AG09309 (cell line): ENCODE measurements around the gene NDNF.

Experiments used
- DNase-seq: peaks from one replicate; pipeline ENCODE4 v3.0.0-alpha.2; 2010; ENCODE audit warnings: low read depth
- H3K4me3 ChIP-seq: 2 replicates; pipeline ENCODE4 v1.5.1; 2011; ENCODE audit warnings: mild to moderate bottlenecking, low read depth, low read length, moderate library complexity; ENCODE audit not compliant: control insufficient read depth
- TF ChIP-seq, protein P1 (sequence below): IDR thresholded peaks from 2 replicates; pipeline ENCODE4 v1.5.1; 2011; ENCODE audit warnings: mild to moderate bottlenecking, low read depth, low read length, inconsistent platforms; ENCODE audit not compliant: insufficient read depth, control insufficient read depth; ENCODE audit errors: missing control alignments

NDNF gene

DNA sequence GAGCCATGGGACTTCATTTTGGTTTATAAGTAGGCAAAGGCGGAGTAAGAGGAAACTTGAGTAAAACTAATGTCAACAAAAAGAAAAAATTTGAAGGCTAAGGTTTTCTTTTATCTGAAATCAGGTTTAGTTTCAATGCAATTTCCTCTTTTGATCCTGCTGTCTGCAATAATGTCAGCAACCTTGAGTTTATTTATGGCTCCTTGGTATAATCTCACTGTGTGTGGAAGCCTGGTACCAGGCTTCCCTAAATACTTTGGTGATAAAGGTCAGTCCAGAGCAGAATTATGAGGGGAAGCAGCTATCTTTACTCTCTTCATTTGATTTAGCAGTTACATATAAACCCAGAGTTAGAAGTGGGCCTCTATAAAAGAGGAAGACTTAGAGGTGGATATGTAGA lies 57.8 kb downstream of the NDNF start:
- TF ChIP-seq, protein P1, sequence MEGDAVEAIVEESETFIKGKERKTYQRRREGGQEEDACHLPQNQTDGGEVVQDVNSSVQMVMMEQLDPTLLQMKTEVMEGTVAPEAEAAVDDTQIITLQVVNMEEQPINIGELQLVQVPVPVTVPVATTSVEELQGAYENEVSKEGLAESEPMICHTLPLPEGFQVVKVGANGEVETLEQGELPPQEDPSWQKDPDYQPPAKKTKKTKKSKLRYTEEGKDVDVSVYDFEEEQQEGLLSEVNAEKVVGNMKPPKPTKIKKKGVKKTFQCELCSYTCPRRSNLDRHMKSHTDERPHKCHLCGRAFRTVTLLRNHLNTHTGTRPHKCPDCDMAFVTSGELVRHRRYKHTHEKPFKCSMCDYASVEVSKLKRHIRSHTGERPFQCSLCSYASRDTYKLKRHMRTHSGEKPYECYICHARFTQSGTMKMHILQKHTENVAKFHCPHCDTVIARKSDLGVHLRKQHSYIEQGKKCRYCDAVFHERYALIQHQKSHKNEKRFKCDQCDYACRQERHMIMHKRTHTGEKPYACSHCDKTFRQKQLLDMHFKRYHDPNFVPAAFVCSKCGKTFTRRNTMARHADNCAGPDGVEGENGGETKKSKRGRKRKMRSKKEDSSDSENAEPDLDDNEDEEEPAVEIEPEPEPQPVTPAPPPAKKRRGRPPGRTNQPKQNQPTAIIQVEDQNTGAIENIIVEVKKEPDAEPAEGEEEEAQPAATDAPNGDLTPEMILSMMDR: no peak
- no peak for DNase-seq

GRCh38 chr4:121011780-121012340 lies 60.5 kb downstream of the NDNF start:
- H3K4me3 ChIP-seq: no peak overlapping the region
- TF ChIP-seq, protein P1: no peak

More for the DNA sequence above, 57.8 kb downstream of the NDNF start:
- H3K4me3 ChIP-seq: no peak overlapping the region

GRCh38 chr4:121011138-121011537 lies 61.2 kb downstream of the NDNF start:
- H3K4me3 ChIP-seq: no peak overlapping the region
- no peak for DNase-seq
- TF ChIP-seq, protein P1: no peak

More at GRCh38 chr4:121011780-121012340, 60.5 kb downstream of the NDNF start:
- DNase-seq: no peak

GRCh38 chr4:121009578-121010478 lies 62.5 kb downstream of the NDNF start:
- no peak for DNase-seq
- no peak overlapping the region for H3K4me3 ChIP-seq
- TF ChIP-seq, protein P1: no peak

GRCh38 chr4:121007660-121008059 lies 64.7 kb downstream of the NDNF start:
- no peak overlapping the region for H3K4me3 ChIP-seq
- no peak for DNase-seq
- TF ChIP-seq, protein P1: no peak

DNA sequence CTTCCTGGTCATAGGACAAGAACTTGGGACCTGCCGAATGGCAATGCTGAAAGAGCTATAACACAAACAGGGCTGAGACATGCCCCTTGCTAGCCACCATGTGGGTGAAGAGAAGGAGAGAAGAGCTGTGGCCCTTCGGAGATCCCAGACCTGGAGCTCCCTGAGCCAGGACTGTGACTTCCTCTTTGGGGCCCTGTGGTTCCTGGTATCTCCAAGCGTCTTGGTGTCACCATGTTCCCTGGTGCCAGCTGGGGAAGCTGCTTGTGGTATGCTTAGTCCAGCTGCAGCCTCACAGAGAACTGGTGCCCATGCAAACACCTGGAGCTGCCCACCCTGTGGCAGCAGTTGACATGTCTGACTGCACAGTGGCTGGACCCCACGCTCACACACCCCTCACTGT lies 68.5 kb downstream of the NDNF start:
- no peak for DNase-seq
- TF ChIP-seq, protein P1: no peak
- no peak overlapping the region for H3K4me3 ChIP-seq
